ENCODE measurements around the gene UBTD1.

- TF ChIP-seq POLR2AphosphoS5 (IDR thresholded peaks at IDR 0.05): no peak
- TF ChIP-seq, protein P1, sequence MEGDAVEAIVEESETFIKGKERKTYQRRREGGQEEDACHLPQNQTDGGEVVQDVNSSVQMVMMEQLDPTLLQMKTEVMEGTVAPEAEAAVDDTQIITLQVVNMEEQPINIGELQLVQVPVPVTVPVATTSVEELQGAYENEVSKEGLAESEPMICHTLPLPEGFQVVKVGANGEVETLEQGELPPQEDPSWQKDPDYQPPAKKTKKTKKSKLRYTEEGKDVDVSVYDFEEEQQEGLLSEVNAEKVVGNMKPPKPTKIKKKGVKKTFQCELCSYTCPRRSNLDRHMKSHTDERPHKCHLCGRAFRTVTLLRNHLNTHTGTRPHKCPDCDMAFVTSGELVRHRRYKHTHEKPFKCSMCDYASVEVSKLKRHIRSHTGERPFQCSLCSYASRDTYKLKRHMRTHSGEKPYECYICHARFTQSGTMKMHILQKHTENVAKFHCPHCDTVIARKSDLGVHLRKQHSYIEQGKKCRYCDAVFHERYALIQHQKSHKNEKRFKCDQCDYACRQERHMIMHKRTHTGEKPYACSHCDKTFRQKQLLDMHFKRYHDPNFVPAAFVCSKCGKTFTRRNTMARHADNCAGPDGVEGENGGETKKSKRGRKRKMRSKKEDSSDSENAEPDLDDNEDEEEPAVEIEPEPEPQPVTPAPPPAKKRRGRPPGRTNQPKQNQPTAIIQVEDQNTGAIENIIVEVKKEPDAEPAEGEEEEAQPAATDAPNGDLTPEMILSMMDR (IDR thresholded peaks at IDR 0.05 in 8 of 11, conservative IDR thresholded peaks at IDR 0.05 in 3 of 11): no peak
These were observed 94.7 kb downstream of the UBTD1 start for GRCh38 chr10:97593421-97593820.

Data from spleen (tissue), 7 donors.